ENCODE measurements around the gene YY1AP1.
"Not testable (repeated sequence)": the region's sequence is repeated elsewhere in the genome, so short reads cannot be mapped to it uniquely, and the experiment has no call there.

YY1AP1 gene

GRCh38 chr1:155645648-155646047 is 42.9 kb downstream of the YY1AP1 start:
- no peak for TF ChIP-seq GABPA (IDR thresholded peaks at IDR 0.05; ENCODE audit: low read depth)
- TF ChIP-seq POLR2AphosphoS5 (IDR thresholded peaks at IDR 0.05; ENCODE audit: low read depth) = no peak
- TF ChIP-seq, protein P1, sequence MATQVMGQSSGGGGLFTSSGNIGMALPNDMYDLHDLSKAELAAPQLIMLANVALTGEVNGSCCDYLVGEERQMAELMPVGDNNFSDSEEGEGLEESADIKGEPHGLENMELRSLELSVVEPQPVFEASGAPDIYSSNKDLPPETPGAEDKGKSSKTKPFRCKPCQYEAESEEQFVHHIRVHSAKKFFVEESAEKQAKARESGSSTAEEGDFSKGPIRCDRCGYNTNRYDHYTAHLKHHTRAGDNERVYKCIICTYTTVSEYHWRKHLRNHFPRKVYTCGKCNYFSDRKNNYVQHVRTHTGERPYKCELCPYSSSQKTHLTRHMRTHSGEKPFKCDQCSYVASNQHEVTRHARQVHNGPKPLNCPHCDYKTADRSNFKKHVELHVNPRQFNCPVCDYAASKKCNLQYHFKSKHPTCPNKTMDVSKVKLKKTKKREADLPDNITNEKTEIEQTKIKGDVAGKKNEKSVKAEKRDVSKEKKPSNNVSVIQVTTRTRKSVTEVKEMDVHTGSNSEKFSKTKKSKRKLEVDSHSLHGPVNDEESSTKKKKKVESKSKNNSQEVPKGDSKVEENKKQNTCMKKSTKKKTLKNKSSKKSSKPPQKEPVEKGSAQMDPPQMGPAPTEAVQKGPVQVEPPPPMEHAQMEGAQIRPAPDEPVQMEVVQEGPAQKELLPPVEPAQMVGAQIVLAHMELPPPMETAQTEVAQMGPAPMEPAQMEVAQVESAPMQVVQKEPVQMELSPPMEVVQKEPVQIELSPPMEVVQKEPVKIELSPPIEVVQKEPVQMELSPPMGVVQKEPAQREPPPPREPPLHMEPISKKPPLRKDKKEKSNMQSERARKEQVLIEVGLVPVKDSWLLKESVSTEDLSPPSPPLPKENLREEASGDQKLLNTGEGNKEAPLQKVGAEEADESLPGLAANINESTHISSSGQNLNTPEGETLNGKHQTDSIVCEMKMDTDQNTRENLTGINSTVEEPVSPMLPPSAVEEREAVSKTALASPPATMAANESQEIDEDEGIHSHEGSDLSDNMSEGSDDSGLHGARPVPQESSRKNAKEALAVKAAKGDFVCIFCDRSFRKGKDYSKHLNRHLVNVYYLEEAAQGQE (IDR thresholded peaks at IDR 0.05; ENCODE audit: insufficient replicate concordance, low read depth) = no peak
- TF ChIP-seq CTCF (IDR thresholded peaks at IDR 0.05; ENCODE audit: insufficient read depth, low read length) = no peak
- TF ChIP-seq SPI1 (IDR thresholded peaks at IDR 0.05; ENCODE audit: borderline replicate concordance, low read depth) = no peak
- Histone ChIP-seq H3K27ac (replicated peaks) (no peak overlapping the region), H3K4me3 (replicated peaks; ENCODE audit: insufficient read depth, low read length) (no peak overlapping the region), H3K27me3 (ENCODE audit: insufficient read depth, poor library complexity, severe bottlenecking) (no peaks in the 10 kb centered on the region)
- no peak for DNase-seq (ENCODE audit: low read depth in 1 of 2, low spot score in 1 of 2)

DNA sequence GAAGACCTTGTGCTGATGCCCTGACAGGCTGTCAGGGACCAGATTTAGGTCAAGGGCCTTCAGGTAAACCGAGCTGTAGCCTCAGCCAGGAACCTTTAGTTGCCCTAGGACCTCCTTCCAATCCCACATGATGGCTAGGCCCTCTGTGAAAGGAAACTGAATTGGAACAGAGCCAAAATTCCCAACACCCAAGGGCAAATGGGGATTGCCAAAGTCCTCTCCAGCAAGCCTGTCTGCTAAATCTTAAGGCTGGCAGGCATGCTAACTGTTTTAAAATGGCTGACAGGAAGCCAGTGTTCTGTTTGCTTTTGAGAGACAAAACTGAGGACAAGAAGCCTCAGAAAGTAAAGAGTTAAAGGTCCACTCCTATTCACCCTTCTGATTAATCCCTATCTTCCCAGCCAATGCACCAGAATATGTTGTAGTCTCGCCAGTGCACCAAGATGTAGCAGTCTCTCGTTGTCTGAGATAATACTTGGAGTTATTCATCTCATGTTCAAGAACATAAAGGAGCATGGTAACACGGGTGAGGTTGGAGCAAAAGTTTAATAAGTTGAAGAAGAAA is 43.5 kb downstream of the YY1AP1 start:
- TF ChIP-seq GABPA (IDR thresholded peaks at IDR 0.05; ENCODE audit: low read depth) = no peak
- TF ChIP-seq, protein P1 (IDR thresholded peaks at IDR 0.05; ENCODE audit: insufficient replicate concordance, low read depth) = no peak
- no peak for TF ChIP-seq SPI1 (IDR thresholded peaks at IDR 0.05; ENCODE audit: borderline replicate concordance, low read depth)
- TF ChIP-seq CTCF (IDR thresholded peaks at IDR 0.05; ENCODE audit: insufficient read depth, low read length) = no peak
- TF ChIP-seq POLR2AphosphoS5 (IDR thresholded peaks at IDR 0.05; ENCODE audit: low read depth) = no peak
- no peak for DNase-seq (ENCODE audit: low read depth in 1 of 2, low spot score in 1 of 2)
- no peak overlapping the region for H3K4me3 ChIP-seq (replicated peaks; ENCODE audit: insufficient read depth, low read length)
- H3K27me3 ChIP-seq (ENCODE audit: insufficient read depth, poor library complexity, severe bottlenecking) = no peaks in the 10 kb centered on the region
- no peak overlapping the region for H3K27ac ChIP-seq (replicated peaks)

- Histone ChIP-seq H3K27me3 (ENCODE audit: insufficient read depth, poor library complexity, severe bottlenecking) (no peaks in the 10 kb centered on the region), H3K4me3 (replicated peaks; ENCODE audit: insufficient read depth, low read length) (no peak overlapping the region), H3K27ac (replicated peaks) (no peak overlapping the region)
- TF ChIP-seq CTCF (IDR thresholded peaks at IDR 0.05; ENCODE audit: insufficient read depth, low read length) (no peak), GABPA (IDR thresholded peaks at IDR 0.05; ENCODE audit: low read depth) (no peak), POLR2AphosphoS5 (IDR thresholded peaks at IDR 0.05; ENCODE audit: low read depth) (no peak), SPI1 (IDR thresholded peaks at IDR 0.05; ENCODE audit: borderline replicate concordance, low read depth) (no peak)
- TF ChIP-seq, protein P1 (IDR thresholded peaks at IDR 0.05; ENCODE audit: insufficient replicate concordance, low read depth) = no peak
- no peak for DNase-seq (ENCODE audit: low read depth in 1 of 2, low spot score in 1 of 2)
Observed at GRCh38 chr1:155643230-155643629, 45.3 kb downstream of the YY1AP1 start.

DNA sequence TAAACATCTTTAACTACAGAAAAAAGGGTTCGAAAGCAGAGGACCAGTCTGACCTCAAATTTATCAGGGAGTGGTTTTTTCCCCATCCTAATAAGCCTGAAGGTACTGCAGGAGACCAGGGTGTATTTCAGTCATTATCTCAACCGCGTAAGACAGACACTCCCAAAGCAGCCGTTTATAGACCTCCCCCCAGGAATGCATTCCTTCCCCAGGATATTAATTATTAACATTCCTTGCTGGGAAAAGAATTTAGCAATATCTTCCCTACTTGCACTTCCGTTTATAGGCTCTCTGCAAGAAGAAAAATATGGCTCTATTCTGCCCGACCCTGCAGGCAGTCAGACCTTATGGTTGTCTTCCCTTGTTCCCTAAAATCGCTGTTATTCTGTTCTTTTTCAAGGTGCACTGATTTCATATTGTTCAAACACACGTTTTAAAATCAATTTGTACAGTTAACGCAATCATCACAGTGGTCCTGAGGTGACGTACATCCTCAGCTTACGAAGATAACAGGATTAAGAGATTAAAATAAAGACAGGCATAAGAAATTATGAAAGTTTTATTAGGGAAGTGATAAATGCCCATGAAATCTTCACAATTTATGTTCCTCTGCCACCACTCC is 45.9 kb downstream of the YY1AP1 start:
- H3K27ac ChIP-seq (replicated peaks); H3K4me3 ChIP-seq (replicated peaks; ENCODE audit: insufficient read depth, low read length); H3K27me3 ChIP-seq (ENCODE audit: insufficient read depth, poor library complexity, severe bottlenecking); DNase-seq (ENCODE audit: low read depth in 1 of 2, low spot score in 1 of 2): not testable (repeated sequence)

All from HL-60 (cell line).